Progenitor cell of endocrine pancreas (in vitro differentiated cells): Measurements from ENCODE around the gene BLOC1S3. TPM values are rescaled to one million over a fixed set of nuclear protein-coding genes. Genes with fewer than 3 reads are reported as not detected.

Source experiments
- DNase-seq: peaks from one replicate; pipeline ENCODE4 v3.0.0; 2021; ENCODE audit warnings: low spot score; ENCODE audit not compliant: unreplicated experiment
- H3K27ac Mint-ChIP-seq: 2 replicates; pipeline ENCODE4 v1.8.0; 2021; ENCODE audit warnings: mild to moderate bottlenecking, moderate library complexity, mixed read lengths
- H3K27me3 Mint-ChIP-seq: 2 replicates; pipeline ENCODE4 v1.8.0; 2021; ENCODE audit warnings: mixed read lengths
- H3K36me3 Mint-ChIP-seq: 2 replicates; pipeline ENCODE4 v1.8.0; 2022; ENCODE audit warnings: mixed read lengths; ENCODE audit not compliant: insufficient read depth
- H3K4me1 Mint-ChIP-seq: 2 replicates; pipeline ENCODE4 v1.8.0; 2021; ENCODE audit warnings: low read depth, mixed read lengths
- H3K4me3 Mint-ChIP-seq: 2 replicates; pipeline ENCODE4 v1.8.0; 2021; ENCODE audit warnings: low read depth, mild to moderate bottlenecking, moderate library complexity, mixed read lengths
- H3K9me3 Mint-ChIP-seq: 2 replicates; pipeline ENCODE4 v1.8.0; 2021; ENCODE audit warnings: low read depth, mixed read lengths
- CTCF ChIP-seq: fragments of 200-600 bp; sonication (generic); IDR thresholded peaks from one replicate; pipeline ENCODE4 v1.5.0; 2021; ENCODE audit warnings: antibody characterized with exemption, mild to moderate bottlenecking; ENCODE audit not compliant: unreplicated experiment
- total RNA-seq: library from RNA; stranded (reverse); gene quantifications from 2 replicates; pipeline ENCODE4 v1.2.1, GENCODE V29; 2021

Gene BLOC1S3
- total RNA-seq, 1 donor from 2014 or later = 8.7 TPM

GRCh38 chr19:45217193-45217956, 38.8 kb downstream of the BLOC1S3 start:
- Mint-ChIP-seq H3K4me1 (peaks cover 3% of the 10 kb centered on the region), H3K4me3 (no peak overlapping the region), H3K27me3 (peaks cover 75% of the 10 kb centered on the region), H3K9me3 (no peaks in the 10 kb centered on the region), H3K36me3 (no peaks in the 10 kb centered on the region), H3K27ac (no peak overlapping the region)
- TF ChIP-seq CTCF = no peak
- DNase-seq = no peak

GRCh38 chr19:45217957-45218334, 39.4 kb downstream of the BLOC1S3 start:
- DNase-seq = no peak

GRCh38 chr19:45218426-45218825, 39.8 kb downstream of the BLOC1S3 start:
- Mint-ChIP-seq H3K4me3 (no peak overlapping the region), H3K4me1 (peaks cover 3% of the 10 kb centered on the region), H3K27me3 (peaks cover 80% of the 10 kb centered on the region), H3K36me3 (no peaks in the 10 kb centered on the region), H3K27ac (no peak overlapping the region), H3K9me3 (no peaks in the 10 kb centered on the region)
- TF ChIP-seq CTCF = no peak
- no peak for DNase-seq

More at GRCh38 chr19:45217957-45218334, 39.4 kb downstream of the BLOC1S3 start:
- Mint-ChIP-seq H3K9me3 (no peaks in the 10 kb centered on the region), H3K27me3 (peaks cover 81% of the 10 kb centered on the region), H3K36me3 (no peaks in the 10 kb centered on the region), H3K4me1 (peaks cover 3% of the 10 kb centered on the region), H3K27ac (no peak overlapping the region), H3K4me3 (no peak overlapping the region)
- no peak for TF ChIP-seq CTCF

GRCh38 chr19:45218911-45219743, 40.5 kb downstream of the BLOC1S3 start:
- peaks cover 73% of the 10 kb centered on the region for H3K27me3 Mint-ChIP-seq
- no peaks in the 10 kb centered on the region for H3K36me3 Mint-ChIP-seq
- TF ChIP-seq CTCF = no peak
- DNase-seq = no peak
- no peak overlapping the region for H3K4me3 Mint-ChIP-seq
- H3K4me1 Mint-ChIP-seq = peaks cover 3% of the 10 kb centered on the region
- H3K27ac Mint-ChIP-seq = no peak overlapping the region
- H3K9me3 Mint-ChIP-seq = no peaks in the 10 kb centered on the region

GRCh38 chr19:45222724-45223123, 44.1 kb downstream of the BLOC1S3 start:
- no peaks in the 10 kb centered on the region for H3K4me1 Mint-ChIP-seq
- no peak for TF ChIP-seq CTCF
- DNase-seq = no peak
- no peak overlapping the region for H3K4me3 Mint-ChIP-seq
- H3K36me3 Mint-ChIP-seq = no peaks in the 10 kb centered on the region
- peaks cover 54% of the 10 kb centered on the region for H3K27me3 Mint-ChIP-seq
- no peak overlapping the region for H3K27ac Mint-ChIP-seq
- H3K9me3 Mint-ChIP-seq = no peaks in the 10 kb centered on the region
